Activated naive CD4-positive, alpha-beta T cell treated with anti-CD3 and anti-CD28 coated beads, Interleukin-2, amount 50 U/mL, for 72 hours (primary cell): Measurements from ENCODE around the gene ZMIZ1. TPM values are rescaled to one million over a fixed set of nuclear protein-coding genes. Genes with fewer than 3 reads are reported as not detected.

ENCODE experiments used
- ATAC-seq, 2 donors: fragments of 150-1000 bp; cut with Tn5 transposase; 2 replicates each; pipeline ENCODE4 v1.10.0; 2021; ENCODE audit warnings: mild to moderate bottlenecking in 2 of 2, moderate library complexity in 2 of 2
- DNase-seq, 2 donors: peaks; one replicate each; pipeline ENCODE4 v3.0.0; 2021 to 2022; ENCODE audit warnings: low spot score in 2 of 2
- H3K27ac Mint-ChIP-seq, 2 donors: one replicate each; pipeline ENCODE4 v1.8.0; 2022; ENCODE audit warnings: mild to moderate bottlenecking in 2 of 2, mixed read lengths in 2 of 2
- H3K36me3 Mint-ChIP-seq, 2 donors: one replicate each; pipeline ENCODE4 v1.8.0; 2022; ENCODE audit warnings: mixed read lengths in 2 of 2
- H3K9me3 Mint-ChIP-seq, 2 donors: one replicate each; pipeline ENCODE4 v1.8.0; 2022; ENCODE audit warnings: mixed read lengths in 2 of 2
- total RNA-seq, 2 donors: library from RNA; stranded (reverse); gene quantifications; one replicate each; pipeline ENCODE4 v1.2.3, GENCODE V29; 2022

Gene ZMIZ1
- total RNA-seq, 2 donors from 2014 or later: 16.1 to 42.7 TPM

DNA sequence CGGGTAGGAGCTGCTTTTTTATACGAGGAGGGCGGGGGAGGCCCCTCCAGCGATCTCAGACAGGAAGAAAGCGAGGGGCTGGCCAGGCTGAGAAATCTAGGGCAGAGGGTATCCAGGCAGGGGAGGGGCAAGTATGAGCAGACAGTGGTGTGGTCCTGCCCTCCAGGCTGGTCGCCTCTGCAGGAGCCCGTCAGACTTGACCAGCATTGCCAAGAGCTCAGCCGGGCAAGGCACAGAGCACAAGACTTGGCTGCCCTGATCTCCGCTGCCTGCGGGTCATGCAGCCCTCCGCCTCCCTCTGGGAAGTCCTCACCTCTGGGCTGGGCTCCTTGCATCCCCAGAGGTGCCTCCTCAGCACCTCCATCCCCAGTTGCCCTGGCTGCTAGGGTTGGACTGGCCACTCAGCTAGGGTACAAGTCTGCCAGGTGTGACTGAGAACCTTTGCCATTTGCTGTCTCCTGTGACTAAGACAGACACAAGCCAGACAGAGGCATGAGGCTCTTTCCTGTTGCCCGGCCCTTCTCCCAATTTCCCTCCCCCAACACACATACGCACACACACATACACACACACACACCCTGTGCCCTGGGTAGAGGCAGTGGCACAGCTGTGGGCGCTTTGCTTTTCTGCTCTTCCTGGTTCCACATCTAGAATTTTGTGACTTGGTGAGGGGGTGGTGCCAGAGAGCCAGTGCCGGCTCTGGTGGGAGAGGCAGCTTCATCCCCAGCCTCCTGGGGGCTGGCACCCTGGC is 219.4 kb downstream of the ZMIZ1 start:
- H3K27ac Mint-ChIP-seq: peak overlapping the region in 1 of 2 donors; percentile 20
- DNase-seq (no peak), ATAC-seq (no peak)
- no peaks in the 10 kb centered on the region for H3K36me3 Mint-ChIP-seq
- H3K9me3 Mint-ChIP-seq: no peaks in the 10 kb centered on the region

DNA sequence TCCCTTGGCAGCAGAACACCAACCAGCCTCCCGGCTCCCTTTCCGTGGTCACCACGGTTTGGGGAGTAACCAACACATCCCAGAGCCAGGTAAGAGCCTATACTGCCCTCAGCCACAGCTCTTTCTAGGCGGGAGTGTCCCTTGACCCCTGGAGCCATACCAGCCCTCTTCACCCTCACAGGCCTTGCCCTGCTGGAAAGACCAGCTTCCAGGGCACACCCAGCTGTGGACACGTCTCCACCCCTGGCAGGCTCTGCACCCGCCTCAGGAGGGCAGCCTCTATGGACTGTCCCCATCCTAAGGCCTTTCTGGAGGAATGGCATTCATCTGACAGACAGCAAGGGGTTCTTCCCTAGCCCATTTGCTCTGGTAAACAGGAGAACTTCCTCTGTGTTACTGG is 221.0 kb downstream of the ZMIZ1 start:
- H3K9me3 Mint-ChIP-seq: no peaks in the 10 kb centered on the region
- no peak for DNase-seq
- H3K27ac Mint-ChIP-seq: no peak overlapping the region
- ATAC-seq: no peak
- no peaks in the 10 kb centered on the region for H3K36me3 Mint-ChIP-seq

DNA sequence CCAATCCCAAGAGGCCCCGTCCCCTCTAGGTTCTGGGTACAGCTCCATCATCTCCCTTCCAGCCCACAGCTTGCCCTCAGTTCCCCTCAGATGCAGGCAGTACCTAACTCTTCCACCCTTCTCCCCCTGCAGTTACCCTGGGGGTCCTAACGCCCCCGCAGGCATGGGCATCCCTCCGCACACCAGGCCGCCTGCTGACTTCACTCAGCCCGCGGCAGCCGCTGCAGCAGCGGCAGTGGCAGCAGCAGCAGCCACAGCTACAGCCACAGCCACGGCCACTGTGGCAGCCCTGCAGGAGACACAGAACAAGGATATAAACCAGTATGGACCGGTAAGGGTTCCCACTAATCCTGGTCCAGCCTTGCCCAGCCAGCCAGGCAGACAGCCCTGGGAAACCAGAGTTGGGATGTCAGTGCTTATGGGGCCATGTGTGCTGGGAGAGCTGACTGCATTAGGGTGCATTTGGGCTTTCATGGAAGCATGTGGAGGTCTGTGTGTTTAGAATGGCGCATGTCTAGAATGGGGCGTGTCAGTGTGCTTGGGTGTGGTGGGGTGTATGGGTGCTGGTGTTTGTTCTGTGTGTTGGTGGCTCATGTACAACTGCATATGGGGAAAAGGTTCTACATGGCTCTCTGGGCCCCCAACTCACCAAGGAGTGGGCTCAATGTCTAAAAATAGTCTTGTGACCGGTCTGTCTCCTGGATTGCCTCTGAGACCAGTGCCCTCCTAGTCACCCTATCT is 223.4 kb downstream of the ZMIZ1 start:
- peak overlapping the region in 1 of 2 donors; percentile 41 for H3K27ac Mint-ChIP-seq
- no peak for ATAC-seq

DNA sequence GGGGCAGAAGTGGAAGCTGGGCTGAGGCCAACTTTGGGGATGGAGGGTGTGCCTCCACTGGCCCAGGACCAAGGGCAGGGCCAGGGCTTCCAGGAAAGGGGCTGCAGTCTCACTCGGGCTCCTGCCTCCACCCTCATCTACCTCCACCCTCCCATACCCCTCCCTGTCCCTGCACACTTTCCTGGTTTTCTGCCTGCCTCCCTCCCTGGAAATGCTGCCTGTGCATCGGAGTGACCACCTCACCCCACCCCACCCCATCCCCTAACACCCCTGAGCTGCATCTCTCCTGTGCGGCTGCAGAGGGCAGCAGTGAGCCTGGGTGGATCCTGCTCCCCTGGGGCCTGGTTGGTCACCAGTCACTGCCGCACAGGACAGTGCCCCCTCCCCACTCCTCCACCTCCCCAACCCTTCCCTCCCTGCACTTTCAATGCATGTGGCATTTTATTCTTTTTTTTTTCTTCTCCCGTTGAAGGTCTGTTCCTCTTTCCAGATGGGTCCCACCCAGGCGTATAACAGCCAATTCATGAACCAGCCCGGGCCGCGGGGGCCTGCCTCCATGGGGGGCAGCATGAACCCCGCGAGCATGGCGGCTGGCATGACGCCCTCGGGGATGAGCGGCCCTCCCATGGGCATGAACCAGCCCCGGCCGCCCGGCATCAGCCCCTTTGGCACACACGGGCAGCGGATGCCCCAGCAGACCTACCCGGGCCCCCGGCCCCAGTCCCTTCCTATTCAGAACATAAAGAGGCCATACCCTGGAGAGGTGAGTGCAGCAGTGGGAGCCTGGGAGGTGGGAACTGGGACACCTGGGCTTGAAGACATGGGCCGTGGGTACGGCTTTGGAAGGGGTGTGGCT is 224.4 kb downstream of the ZMIZ1 start:
- peaks cover 0 to 6% of the 10 kb centered on the region in 2 donors for H3K36me3 Mint-ChIP-seq
- no peak overlapping the region for H3K27ac Mint-ChIP-seq
- no peaks in the 10 kb centered on the region for H3K9me3 Mint-ChIP-seq
- DNase-seq (peak in 1 of 2 donors; percentile 50), ATAC-seq (peak in 1 of 2 donors; percentile 55)

More for the DNA sequence above, 223.4 kb downstream of the ZMIZ1 start:
- peaks cover 0 to 6% of the 10 kb centered on the region in 2 donors for H3K36me3 Mint-ChIP-seq
- no peaks in the 10 kb centered on the region for H3K9me3 Mint-ChIP-seq
- DNase-seq: no peak

- Mint-ChIP-seq H3K9me3 (no peaks in the 10 kb centered on the region), H3K27ac (peak overlapping the region in 1 of 2 donors; percentile 74), H3K36me3 (peaks cover 0 to 6% of the 10 kb centered on the region in 2 donors)
- ATAC-seq (peak in 1 of 2 donors; percentile 6), DNase-seq (no peak)
Measured at GRCh38 chr10:79293841-79294581, 225.2 kb downstream of the ZMIZ1 start.

DNA sequence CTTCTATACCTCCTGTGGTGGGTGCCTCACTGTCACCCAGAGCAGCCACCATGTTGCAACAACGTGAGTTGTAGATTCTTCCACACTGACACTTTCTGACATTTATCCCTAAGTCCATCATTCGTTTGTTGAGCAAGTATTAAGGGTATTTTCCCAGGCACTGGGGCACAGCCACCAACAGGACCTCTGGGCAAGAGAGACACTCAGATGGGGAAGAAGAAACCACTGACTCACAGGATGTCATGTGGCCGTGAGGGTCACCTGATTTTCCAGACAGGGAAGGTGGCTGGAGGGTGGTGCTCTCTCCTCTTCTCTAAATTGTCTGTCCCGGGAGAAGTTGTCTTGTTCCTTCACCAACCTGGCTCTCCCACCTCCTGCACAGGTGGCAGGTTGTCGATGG is 226.8 kb downstream of the ZMIZ1 start:
- peak; percentile 26 to 74 for ATAC-seq
- Mint-ChIP-seq H3K27ac (peak overlapping the region; percentile 66 to 92), H3K36me3 (peaks cover 0 to 6% of the 10 kb centered on the region in 2 donors), H3K9me3 (no peaks in the 10 kb centered on the region)
- DNase-seq: no peak

- ATAC-seq: no peak
- H3K9me3 Mint-ChIP-seq: no peaks in the 10 kb centered on the region
- peaks cover 0 to 6% of the 10 kb centered on the region in 2 donors for H3K36me3 Mint-ChIP-seq
- no peak for DNase-seq
- H3K27ac Mint-ChIP-seq: peak overlapping the region in 1 of 2 donors; percentile 66
Measured at GRCh38 chr10:79296431-79296830, 227.7 kb downstream of the ZMIZ1 start.

GRCh38 chr10:79298403-79299244 is 229.9 kb downstream of the ZMIZ1 start:
- DNase-seq (peak in 1 of 2 donors; percentile 31), ATAC-seq (peak; percentile 82 to 83)
- Mint-ChIP-seq H3K36me3 (peaks cover 0 to 6% of the 10 kb centered on the region in 2 donors), H3K9me3 (no peaks in the 10 kb centered on the region), H3K27ac (peak overlapping the region; percentile 15 to 22)

- Mint-ChIP-seq H3K27ac (peak overlapping the region; percentile 15 to 55), H3K9me3 (no peaks in the 10 kb centered on the region), H3K36me3 (peaks cover 0 to 6% of the 10 kb centered on the region in 2 donors)
- DNase-seq: no peak
- no peak for ATAC-seq
Measured at GRCh38 chr10:79299397-79300241, 230.9 kb downstream of the ZMIZ1 start.

DNA sequence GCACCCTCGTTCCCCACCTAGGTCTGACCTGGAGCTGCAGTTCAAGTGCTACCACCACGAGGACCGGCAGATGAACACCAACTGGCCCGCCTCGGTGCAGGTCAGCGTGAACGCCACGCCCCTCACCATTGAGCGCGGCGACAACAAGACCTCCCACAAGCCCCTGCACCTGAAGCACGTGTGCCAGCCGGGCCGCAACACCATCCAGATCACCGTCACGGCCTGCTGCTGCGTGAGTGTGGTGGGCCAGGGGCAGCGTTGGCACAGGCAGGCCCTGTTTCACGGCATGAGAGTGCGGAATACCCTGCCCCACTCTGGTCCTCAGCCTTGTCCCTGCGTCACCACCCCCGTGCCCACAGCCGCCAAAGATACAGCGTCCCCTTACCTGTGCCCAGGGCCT is 231.9 kb downstream of the ZMIZ1 start:
- Mint-ChIP-seq H3K27ac (peak overlapping the region in 1 of 2 donors; percentile 27), H3K36me3 (peaks cover 0 to 4% of the 10 kb centered on the region in 2 donors), H3K9me3 (no peaks in the 10 kb centered on the region)
- DNase-seq (no peak), ATAC-seq (no peak)

DNA sequence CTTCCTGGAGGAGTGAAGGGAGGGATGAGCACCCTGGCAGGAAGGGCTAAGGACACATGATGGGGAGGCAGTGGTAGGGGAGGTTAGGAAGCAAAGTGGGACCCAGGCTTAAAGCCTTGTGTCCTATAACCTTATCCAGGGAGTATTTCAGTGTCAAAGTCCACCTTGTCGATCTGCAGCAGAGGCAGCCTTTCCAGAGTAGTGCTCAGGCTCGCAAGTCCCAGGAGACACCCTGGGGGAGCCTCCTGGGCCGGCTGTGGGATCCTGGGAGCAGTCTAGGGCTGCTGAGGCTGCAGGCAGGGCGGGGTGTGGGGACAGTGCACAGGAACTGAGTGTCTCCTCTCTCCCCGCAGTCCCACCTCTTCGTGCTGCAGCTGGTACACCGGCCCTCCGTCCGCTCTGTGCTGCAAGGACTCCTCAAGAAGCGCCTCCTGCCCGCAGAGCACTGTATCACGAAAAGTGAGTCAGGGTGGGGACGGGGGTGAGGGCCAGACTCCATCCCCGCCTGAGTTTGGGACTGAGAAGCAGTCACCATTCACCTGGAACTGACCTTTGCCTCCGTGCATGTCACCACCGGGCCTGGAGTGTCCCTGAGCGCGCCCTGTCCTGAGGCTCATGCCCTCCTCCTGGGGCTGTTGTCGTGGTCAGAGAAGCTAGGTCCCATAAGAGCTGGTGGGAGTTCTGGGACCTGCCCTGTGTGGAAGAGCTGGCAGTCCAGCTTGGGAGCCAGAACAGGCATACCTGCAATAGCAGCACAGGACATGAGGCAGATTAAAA is 233.2 kb downstream of the ZMIZ1 start:
- ATAC-seq: no peak
- DNase-seq: no peak
- Mint-ChIP-seq H3K9me3 (no peaks in the 10 kb centered on the region), H3K36me3 (no peaks in the 10 kb centered on the region), H3K27ac (peak overlapping the region in 1 of 2 donors; percentile 27)

GRCh38 chr10:79303631-79304478 is 235.1 kb downstream of the ZMIZ1 start:
- no peaks in the 10 kb centered on the region for H3K9me3 Mint-ChIP-seq
- DNase-seq: no peak
- H3K36me3 Mint-ChIP-seq: no peaks in the 10 kb centered on the region
- peak overlapping the region in 1 of 2 donors; percentile 44 for H3K27ac Mint-ChIP-seq
- no peak for ATAC-seq

DNA sequence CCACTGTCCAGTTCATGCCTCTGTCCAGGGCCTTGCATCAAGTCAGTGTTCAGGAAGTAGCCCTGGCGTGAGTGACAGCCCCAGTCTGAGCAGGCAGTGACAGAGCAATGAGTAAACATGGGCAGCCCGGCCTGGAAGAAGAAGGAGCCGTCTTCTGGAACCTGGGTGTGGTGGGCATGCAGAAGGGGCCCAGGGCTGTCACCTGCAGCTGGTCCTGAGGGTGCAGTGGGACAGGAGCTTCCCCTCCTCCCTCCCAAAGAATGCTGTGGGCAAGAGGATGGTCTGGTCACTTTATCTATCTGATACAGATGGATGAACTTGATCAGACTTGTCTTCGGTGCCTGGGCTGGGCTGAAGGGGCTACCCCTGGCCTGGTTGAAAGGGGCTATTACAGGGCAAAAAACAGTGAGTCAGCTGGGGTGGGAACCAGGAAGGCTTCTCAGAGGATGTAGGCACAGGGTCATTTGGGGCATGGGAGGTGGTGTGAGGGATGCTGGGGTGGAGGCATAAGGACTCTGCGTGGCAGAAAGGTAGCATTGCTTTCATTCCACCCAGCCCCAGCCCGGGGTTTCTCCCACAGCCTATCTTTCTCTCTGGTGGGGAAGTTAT is 235.8 kb downstream of the ZMIZ1 start:
- no peak for ATAC-seq
- H3K36me3 Mint-ChIP-seq: no peaks in the 10 kb centered on the region
- H3K9me3 Mint-ChIP-seq: no peaks in the 10 kb centered on the region
- DNase-seq: no peak
- H3K27ac Mint-ChIP-seq: peak overlapping the region; percentile 55 to 69
